ENCODE measurements around the gene ZFTA.
"Not testable (repeated sequence)": the region's sequence is repeated elsewhere in the genome, so short reads cannot be mapped to it uniquely, and the experiment has no call there.

ZFTA gene

DNA sequence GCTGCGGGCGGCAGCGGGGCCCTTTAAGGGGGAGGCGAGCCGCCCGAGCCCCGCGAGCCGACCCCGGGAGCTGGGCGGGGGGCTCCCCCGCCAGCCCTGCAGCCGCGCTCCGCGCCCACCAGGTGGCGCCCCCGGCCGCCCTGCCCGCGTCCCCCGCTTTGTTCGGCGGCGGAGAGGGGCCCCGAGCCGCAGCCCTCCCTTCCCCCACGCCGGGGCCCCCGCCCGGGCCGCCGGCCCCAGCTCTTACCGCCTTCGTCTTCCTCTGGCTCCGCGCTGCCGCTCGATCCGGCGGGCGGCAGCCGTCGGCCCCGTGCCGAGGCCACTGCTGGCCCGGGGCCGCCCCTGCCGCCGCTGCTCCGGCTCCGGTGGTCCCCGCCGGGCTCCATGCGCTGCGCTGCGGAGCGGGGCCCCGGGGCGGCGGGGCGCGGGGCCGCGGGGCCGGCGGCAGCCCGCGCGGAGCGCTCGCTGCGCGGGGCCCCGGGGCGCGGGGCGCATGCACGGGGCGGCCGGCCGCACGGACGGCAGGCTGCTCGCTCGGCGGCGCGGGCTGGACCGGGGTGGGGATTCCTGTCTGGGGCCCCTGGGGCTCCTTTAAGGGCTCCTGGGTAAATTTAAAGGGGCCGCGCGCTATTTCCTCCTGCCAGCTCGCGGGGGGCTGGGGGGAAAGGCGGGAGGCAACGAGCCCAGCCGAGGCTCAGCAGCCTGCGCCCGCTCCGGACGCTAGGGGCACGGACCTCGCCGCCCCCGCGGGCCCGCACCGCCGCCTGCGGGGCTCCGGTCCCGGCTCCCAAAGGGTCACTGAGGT, at the start of gene ZFTA:
ZFTA (minus strand) TSS at position 539 of the 805 bp plus-strand sequence; CDS start at position 386, 153 bp downstream.
- no peak for DNase-seq (ENCODE audit: low read depth)

DNA sequence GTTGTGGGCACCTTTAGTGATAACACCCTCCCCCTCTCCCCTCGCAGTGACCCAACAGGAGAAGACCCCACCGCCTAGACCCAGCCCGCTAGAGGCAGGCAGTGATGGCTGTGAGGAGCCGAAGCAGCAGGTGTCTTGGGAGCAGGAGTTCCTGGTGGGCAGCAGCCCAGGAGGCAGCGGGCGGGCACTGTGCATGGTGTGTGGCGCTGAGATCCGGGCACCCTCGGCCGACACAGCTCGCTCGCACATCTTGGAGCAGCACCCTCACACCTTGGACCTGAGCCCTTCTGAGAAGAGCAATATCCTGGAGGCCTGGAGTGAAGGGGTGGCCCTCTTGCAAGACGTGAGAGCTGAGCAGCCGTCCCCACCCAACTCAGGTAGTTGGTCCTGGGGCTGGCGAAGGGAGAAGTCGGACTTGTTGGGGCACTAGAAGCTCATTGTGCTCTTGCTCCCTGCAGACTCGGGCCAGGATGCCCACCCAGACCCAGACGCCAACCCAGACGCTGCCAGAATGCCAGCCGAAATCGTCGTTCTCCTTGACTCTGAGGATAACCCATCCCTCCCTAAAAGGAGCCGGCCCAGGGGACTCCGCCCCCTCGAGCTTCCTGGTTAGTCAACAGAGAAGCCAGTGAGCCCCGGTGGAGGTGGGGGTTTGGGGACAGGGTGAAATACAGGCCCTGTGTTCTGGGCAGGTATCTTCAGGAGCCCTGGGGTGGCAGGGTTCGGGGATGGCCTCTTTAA, 49.4 kb upstream of the ZFTA start:
- DNase-seq (ENCODE audit: low read depth), result no peak

DNA sequence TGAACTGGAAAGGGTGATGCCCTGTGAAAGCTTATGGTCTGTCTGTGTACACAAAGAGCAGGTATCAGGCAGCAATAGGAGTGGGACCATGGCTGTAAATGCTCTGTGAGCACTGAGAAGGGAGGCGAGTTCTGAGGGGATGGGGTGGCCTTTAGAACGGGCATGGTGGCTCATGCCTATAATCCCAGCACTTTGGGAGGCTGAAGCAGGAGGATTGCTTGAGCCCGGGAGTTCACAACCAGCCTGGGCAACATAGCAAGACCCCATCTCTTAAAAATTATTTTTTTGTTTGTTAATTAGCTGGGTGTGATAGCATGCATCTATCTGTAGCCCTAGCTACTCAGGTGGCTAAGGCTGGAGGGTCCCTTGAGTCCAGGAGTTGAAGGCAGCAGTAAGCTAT, 48.2 kb upstream of the ZFTA start:
- no peak for DNase-seq (ENCODE audit: low read depth)

DNA sequence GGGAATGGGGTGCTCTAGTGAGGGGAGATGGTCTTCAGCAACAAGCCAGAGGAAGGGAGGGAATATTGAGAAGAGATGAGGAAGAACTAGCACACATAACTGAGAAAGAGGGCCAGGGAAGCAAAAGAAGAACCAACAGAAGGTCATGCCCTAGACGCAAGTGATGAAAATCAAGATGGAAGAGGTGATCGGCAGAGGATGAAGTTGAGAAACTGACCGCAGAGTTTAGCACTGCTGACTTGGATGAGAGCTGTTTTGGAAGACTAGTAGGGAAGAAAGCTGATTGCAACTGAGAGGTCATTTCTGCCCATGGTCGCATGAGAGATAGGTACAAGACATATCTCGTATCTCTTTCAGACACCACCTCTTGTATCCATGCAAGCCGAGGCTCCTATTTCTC, 47.6 kb upstream of the ZFTA start:
- no peak for DNase-seq (ENCODE audit: low read depth)

DNA sequence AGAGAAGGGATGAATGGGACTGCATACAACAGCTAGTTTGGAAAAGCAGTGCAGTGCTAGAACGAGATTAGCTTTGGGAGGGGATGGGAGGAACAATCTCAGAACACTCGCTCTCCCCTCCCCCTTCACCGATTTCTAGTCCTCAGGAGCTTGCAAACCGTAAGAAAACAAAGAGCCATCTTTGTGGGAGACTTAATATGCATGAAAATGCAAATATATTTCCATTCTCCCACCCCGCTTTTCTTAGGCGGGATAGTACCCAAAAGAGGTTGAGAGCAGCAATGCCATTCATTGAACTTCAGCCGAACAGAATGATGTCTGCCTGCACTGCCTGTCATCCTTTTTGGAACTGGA, 45.8 kb upstream of the ZFTA start:
- no peak for DNase-seq (ENCODE audit: low read depth)

DNA sequence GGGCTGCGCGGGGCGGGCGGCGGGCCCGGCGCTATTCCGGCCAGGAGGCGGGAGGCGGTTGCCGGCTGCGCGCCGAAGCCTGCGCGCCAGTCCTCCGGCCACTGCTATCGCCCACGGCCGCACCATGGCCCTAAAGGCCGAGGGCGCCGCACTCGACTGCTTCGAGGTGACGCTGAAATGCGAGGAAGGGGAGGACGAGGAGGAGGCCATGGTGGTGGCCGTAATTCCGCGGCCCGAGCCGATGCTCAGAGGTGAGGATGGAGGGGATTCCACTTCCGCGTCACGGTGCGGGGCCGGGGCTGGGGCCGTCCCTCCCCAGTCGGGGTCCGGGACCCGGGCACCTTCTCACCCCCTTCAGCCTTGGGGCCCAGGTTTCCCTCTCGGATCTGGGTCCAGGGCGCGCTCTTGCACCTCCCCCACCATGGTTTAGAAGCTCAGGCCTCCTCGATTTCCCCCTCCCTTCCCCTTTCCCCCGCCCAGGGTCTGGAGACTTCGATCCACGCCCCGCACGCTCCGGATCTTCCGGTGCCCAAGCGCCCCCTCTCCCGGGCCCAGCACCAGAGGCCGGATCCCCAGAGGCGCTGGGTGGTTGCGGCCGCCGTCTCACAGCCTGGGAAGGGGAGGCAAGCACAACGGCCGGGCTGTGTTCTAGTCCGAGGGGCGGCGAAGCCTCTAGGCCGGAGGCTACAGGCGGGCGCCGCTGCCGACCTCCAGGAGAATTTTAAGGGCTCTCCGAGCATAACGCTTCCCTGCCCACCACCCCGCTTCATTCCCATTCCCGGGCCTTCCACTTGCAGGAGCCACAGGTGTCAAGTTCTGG, 45.2 kb upstream of the ZFTA start:
- DNase-seq (ENCODE audit: low read depth), result no peak

DNA sequence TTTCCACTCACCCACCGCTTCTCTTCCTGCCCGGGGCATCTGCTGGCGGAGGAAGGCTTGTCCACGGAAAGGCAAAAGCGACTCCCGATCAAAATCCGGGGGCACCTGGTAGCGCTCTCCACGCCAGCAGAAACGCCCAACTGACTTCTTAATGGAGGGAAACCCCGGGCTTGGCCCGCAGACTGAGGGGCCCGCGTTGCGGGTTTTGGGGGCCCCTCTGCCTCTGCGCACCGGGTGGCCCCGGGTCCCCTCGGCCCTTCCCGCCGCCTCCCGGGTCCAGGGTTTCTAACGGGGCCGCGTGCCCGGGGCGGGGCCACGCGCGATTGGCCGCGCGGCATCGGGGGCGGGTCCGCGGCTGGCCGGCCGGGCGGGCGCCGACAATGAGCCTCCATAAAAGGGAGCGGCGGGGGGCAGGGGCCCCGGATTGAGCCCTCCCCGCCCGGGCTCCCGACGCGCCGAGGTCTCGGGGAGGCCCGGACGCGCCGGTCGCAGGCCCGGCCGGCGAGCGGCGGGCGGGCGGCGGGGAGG, 44.5 kb upstream of the ZFTA start, which contains the start of gene SPINDOC:
SPINDOC (plus strand) TSS at position 422 of the 528 bp plus-strand sequence. CDS start 231 bp downstream, outside the sequence.
- peak; percentile 19 for DNase-seq (ENCODE audit: low read depth)

DNA sequence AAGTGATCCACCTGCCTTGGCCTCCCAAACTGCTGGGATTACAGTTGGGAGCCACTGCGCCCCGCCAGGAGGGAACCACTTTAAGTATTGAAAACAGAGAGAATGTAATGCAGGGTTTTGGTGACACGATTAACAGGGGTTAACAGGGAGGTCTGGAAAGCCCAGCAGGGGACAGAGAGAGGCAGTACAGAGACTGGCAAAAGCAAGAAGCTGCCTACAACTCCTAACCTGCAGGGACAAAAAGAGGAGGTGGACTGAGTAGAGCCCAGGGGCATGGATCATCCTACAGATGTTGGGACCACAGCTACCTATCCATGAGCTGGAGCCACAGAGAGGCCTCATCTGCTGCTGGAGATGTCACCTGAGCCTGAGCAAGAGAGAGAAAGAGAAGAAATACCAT, 42.9 kb upstream of the ZFTA start:
- no peak for DNase-seq (ENCODE audit: low read depth)

DNA sequence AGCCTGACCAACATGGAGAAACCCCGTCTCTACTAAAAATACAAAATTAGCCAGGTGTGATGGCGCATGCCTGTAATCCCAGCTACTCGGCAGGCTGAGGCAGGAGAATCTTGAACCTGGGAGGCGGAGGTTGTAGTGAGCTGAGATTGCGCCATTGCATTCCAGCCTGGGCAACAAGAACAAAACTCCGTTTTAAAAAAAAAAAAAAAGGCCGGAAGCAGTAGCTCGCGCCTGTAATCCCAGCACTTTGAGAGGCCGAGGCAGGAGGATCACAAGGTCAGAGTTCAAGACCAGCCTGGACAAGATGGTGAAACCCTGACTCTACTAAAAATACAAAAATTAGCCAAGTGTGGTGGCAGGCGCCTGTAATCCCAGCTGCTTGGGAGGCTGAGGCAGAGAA, 41.8 kb upstream of the ZFTA start:
- DNase-seq (ENCODE audit: low read depth), result not testable (repeated sequence)

DNA sequence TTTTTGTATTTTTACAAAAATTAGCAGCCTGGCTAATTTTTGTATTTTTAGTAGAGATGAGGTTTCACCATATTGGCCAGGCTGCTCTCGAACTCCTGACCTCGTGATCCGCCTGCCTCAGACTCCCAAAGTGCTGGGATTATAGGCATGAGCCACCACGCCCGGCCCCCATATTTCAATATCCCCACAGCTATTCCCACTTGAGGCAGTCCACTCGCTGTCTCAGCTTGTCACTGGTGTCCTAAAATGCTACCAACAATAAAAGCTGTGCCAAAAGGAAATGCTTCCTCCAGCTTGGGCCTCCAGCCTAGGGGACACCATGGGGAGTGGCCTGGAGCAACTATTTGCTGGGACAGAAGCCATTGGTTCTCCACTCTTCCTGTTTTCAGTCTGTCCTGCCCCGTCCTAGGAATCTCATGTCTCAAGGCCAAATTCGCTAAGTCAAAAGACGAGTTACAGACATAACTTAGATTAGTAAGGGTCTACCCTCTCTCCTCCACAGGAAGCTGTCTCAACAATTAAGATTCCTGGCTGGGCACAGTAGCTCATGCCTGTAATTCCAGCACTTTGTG, 37.4 kb upstream of the ZFTA start:
- DNase-seq (ENCODE audit: low read depth), result no peak

DNA sequence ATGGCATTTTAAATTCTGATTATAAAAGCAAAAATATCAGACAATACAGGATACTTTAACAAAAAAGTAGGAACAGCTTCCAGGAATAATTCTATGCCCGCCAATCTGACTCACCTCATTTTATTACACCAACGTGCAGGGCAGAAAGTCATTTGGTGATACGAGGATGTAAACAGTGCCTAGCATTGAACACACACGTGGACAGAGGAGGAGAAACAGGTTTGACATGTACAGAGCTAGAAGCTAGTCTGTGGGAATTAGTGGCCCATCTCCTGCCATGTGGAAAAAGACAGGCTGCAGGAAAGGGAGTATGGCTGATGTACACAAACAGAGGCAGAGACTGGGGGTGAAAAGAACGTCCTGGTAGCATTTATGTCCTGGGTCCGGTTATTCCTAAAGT, 35.7 kb upstream of the ZFTA start:
- DNase-seq (ENCODE audit: low read depth), result no peak

DNA sequence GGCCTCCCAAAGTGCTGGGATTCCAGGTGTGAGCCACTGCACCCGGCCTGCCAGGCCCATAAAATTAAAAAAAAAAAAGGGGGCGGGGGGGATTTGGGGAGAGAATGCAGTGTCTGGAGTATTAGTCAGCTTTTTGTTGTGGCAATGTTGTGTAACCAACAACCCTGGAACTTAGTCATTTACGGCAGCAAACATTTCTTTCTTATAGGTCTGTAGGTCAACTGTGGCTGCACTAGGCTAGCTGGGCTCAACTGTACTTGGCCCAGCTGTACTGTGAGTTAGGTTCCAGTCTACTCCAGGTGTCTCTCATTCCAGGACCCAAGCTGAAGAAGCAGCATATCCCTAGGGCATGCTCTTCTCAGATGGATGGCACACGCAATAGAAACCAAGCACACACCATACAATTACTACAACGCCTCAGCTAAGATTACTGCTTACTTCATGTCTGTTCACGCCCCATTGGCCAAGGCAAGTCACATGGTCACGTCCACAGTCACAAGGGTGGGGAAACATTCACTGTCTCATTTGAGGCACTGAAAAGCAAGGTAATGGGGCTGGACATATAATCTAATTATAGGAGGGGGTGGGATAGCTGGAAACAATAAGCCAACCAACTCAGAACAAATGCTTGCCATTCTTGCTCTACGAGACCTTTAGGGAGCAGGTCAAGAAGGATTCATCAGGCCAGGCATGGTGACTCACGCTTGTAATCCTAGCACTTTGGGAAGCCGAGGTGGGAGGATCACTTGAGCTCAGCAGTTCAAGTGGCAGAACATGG, 34.3 kb upstream of the ZFTA start:
- DNase-seq (ENCODE audit: low read depth), result peak; percentile 59

DNA sequence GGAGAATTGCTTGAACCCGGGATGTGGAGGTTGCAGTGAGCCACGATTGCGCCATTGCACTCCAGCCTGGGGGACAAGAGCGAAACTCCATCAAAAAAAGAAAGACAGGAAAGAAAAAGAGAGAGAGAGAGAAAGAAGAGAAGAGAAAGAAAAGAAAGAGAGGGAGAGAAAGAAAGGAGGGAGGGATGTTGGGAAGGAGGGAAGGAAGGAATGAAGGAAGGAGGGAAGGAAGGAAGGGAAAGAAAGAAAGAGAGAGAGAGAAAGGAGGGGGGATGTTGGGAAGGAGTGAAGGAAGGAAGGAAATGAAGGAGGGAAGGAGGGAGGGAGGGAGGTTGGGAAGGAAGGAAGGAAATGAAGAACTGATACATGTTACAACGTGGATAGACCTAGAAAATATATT, 32.3 kb upstream of the ZFTA start:
- DNase-seq (ENCODE audit: low read depth), result no peak

DNA sequence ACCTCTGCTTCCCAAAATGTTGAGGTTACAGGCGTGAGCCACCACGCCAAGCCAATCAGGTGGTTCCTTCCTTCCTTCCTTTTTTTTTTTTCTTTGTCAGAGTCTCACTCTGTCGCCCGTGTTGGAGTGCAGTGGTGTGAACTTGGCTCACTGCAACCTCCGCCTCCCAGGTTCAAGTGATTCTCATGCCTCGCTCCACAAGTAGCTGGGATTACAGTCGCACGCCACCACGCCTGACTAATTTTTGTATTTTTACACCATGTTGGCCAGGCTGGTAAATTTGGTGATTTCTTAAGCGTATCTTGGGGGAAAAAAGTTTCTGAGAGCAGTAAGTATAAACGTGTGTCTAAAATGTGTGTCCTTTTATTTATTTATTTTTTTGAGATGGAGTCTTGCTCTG, 26.5 kb upstream of the ZFTA start:
- DNase-seq (ENCODE audit: low read depth), result no peak

DNA sequence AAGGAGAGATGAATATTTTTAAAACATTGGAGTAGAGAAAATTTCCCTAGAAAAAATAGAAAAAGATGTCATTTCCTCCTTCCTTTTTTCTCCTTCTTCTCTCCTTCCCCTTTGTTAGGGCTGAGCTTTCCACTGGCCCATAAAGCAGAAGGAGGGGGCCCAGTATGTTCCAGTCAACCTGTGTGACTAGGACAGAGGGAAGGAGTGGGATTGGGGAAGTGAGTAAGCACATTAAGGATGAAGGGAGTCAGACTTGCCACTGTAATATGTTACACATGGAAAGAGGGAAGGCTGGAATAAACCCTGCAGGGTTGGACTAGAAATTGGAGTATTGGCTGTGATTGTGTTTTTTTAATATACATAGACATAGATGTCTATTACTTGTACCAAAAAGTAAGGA, 24.6 kb upstream of the ZFTA start:
- no peak for DNase-seq (ENCODE audit: low read depth)

DNA sequence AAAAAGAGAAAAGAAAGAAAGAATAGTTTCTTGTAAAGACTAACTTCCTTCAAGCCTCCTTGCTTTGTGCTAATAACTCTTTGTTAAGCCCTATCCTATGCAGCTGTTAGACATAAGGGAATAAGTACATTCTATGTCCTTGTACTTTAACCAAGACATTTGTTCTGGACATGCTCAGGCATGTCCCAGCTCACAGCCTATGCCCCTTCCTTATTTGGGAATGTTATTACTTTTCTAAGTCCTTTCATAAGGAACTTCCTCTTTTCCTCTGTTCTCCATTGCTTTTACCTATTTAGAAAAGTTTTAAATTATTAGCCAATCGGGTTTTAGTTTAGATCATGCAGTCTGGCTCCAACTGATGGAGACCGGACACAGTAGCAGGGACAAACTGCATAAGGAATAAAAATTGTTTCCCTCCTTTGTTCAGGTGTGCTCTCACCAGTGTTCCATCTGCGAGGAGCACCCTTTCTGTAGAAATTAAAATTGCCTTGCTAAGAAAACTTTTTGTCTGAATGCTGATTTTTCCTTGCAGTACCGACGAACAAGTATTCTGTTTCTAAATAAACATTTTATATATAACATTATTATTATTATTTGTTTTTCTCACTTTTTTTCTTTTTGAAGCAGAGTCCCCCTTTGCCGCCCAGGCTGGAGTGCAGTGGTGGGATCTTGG, 23.1 kb upstream of the ZFTA start:
- DNase-seq (ENCODE audit: low read depth), result no peak

DNA sequence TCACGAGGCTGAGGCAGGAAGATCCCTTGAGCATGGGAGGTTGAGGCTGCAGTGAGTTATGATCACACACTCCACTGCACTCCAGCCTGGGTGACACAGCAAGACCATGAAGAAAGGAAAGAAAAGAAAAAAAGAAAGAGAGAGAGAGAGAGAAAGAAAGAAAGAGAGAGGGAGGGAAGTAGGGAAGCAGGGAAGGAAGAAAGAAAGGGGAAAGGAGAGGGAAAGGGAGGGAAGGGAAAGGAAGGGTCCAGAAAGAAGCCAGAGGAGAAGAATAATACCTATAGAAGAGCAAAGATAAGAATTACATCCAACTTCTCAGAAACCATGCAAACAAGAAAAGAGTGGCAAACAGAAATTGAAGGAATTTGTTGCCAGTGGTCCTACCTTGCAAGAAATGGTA, 17.2 kb upstream of the ZFTA start:
- DNase-seq (ENCODE audit: low read depth), result no peak

DNA sequence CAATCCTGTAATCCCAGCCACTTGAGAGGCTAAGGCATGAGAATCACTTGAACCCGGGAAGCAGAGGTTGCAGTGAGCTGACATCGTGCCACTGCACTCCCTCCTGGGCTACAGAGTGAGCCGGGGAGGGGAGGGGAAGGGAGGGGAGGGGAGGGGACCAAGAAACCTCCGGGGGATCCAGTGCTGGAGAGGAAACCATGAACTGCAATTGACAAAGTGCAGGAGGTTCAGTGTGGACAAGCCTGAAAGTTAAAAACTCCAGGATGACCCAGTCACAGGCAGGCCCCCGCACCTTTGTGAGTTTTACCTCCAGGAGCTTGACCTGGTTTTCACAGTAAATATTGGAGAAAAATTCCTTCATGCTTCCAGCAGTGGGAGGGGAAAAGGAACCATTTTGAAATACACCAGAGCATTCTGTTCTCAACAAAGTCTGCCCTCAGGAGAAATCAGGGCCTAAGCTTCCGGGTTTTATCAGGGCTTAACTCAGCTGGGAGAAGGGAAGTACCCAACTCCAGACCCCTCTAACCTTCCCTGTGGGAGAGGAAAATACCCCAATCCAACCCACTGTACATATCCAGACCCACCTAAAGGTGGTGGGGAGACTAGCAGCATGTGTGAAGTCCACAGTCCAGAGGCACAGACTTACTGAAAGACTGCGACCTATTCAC, 15.5 kb upstream of the ZFTA start:
- no peak for DNase-seq (ENCODE audit: low read depth)

DNA sequence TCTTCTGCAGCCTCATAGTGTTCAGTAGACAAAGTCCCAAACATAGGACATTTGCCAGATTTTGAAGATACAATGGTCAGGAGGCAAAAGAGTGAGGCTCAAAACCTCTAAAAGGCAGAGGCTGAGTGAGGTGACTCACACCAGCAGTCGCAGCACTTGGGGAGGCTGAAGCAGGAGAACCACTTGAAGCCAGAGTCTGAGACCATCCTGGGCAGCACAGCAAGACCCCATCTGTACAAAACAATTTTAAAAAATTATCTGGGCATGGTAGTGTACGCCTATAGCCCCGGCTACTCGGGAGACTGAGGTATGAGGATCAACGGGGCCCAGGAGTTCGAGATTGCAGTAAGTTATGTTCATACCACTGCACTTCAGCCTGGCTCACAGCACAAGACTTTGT, 14.2 kb upstream of the ZFTA start:
- DNase-seq (ENCODE audit: low read depth), result no peak

DNA sequence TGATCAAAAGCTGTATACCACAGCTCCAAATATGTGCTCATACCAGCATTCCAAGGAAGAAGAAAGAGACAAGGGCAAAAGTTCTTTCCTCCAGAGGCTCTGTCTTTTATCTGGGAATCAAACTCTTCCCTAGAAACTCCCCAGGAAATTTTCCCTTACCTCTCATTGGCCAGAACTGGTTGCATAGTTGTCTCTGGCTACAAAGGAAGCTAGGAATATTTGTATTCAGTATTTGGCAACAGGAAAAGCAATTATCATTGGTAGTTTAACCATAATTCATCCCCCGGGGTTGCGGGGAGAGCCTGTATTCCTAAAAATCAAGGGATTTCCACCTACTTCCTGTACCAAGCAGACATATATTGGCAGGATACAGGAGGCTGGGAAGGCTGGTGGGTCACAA, 10.5 kb upstream of the ZFTA start:
- no peak for DNase-seq (ENCODE audit: low read depth)
